Keratinocyte (primary cell): ENCODE results near the gene HPN. TPM values are rescaled to one million over a fixed set of nuclear protein-coding genes. Genes with fewer than 3 reads are reported as not detected.

Source experiments
- DNase-seq: peaks from one replicate; pipeline ENCODE4 v3.0.0-alpha.2; 2011; ENCODE audit warnings: low read depth, missing footprints, low spot score
- FAIRE-seq: peaks from 2 replicates; lab custom pipeline; 2011; peaks lifted over from hg19 to GRCh38; lab: Jason Lieb, UNC
- H2AFZ ChIP-seq: 2 replicates; pipeline ENCODE4 v1.6.0; 2012; ENCODE audit warnings: low read length, control low read depth, inconsistent platforms; ENCODE audit not compliant: control insufficient read depth
- H3K27ac ChIP-seq: 2 replicates; pipeline ENCODE4 v1.5.1; 2011; ENCODE audit warnings: low read length; ENCODE audit not compliant: control insufficient read depth, insufficient read depth
- H3K27me3 ChIP-seq: 3 replicates; pipeline ENCODE4 v1.6.0; 2011; ENCODE audit warnings: low read length; ENCODE audit not compliant: control insufficient read depth, insufficient read depth; ENCODE audit errors: extremely low read depth
- H3K36me3 ChIP-seq, 2 experiments: 2 replicates in 1 of 2; 3 replicates in 1 of 2; pipeline ENCODE4 v1.5.1; 2011; ENCODE audit warnings: low read length in 2 of 2, mild to moderate bottlenecking in 1 of 2; ENCODE audit not compliant: control insufficient read depth in 2 of 2, insufficient read depth in 2 of 2; ENCODE audit errors: extremely low read depth in 1 of 2
- H3K4me1 ChIP-seq: 3 replicates; pipeline ENCODE4 v1.5.1; 2011; ENCODE audit warnings: low read length; ENCODE audit not compliant: control insufficient read depth, insufficient read depth; ENCODE audit errors: extremely low read depth
- H3K4me2 ChIP-seq: 3 replicates; pipeline ENCODE4 v1.6.0; 2011; ENCODE audit warnings: low read depth, low read length; ENCODE audit not compliant: control insufficient read depth, insufficient read depth; ENCODE audit errors: extremely low read depth
- H3K4me3 ChIP-seq, 3 experiments: fragments of 200-600 bp in 1 of 3; sonication (generic) in 1 of 3; 2 replicates in 2 of 3; 3 replicates in 1 of 3; pipeline ENCODE4 v1.5.1; 2011 to 2016; ENCODE audit warnings: low read length in 3 of 3, mild to moderate bottlenecking in 3 of 3, control low read depth in 2 of 3, inconsistent platforms in 1 of 3, low read depth in 1 of 3, mixed read lengths in 1 of 3, mixed run types in 1 of 3, moderate library complexity in 1 of 3; ENCODE audit not compliant: control insufficient read depth in 2 of 3, insufficient read depth in 2 of 3; ENCODE audit errors: extremely low read depth in 1 of 3
- H3K79me2 ChIP-seq: 2 replicates; pipeline ENCODE4 v1.6.0; 2012; ENCODE audit warnings: low read length; ENCODE audit not compliant: control insufficient read depth, insufficient read depth
- H3K9ac ChIP-seq: 3 replicates; pipeline ENCODE4 v1.6.0; 2011; ENCODE audit warnings: low read length; ENCODE audit not compliant: control insufficient read depth, insufficient read depth; ENCODE audit errors: extremely low read depth
- H3K9me1 ChIP-seq: 3 replicates; pipeline ENCODE4 v1.6.0; 2011; ENCODE audit warnings: low read length; ENCODE audit not compliant: control insufficient read depth, insufficient read depth; ENCODE audit errors: extremely low read depth
- H3K9me3 ChIP-seq: 2 replicates; pipeline ENCODE4 v1.5.1; 2012; ENCODE audit warnings: low read depth, low read length; ENCODE audit not compliant: control insufficient read depth
- H4K20me1 ChIP-seq: 3 replicates; pipeline ENCODE4 v1.6.0; 2011; ENCODE audit warnings: low read length; ENCODE audit not compliant: control insufficient read depth, insufficient read depth; ENCODE audit errors: extremely low read depth
- CTCF ChIP-seq, 3 experiments: IDR thresholded peaks in 1 of 3; conservative IDR thresholded peaks in 1 of 3; optimal IDR thresholded peaks in 1 of 3; 2 replicates in 2 of 3; 3 replicates in 1 of 3; pipeline versions ENCODE3 to v1.5.1; 2011; ENCODE audit warnings: low read length in 3 of 3, mild to moderate bottlenecking in 3 of 3, moderate library complexity in 2 of 3, control low read depth in 1 of 3, inconsistent platforms in 1 of 3; ENCODE audit not compliant: insufficient read depth in 2 of 3; ENCODE audit errors: extremely low read depth in 1 of 3
- EZH2 ChIP-seq: IDR thresholded peaks from one replicate; pipeline ENCODE4 v1.6.1; 2012; ENCODE audit warnings: inconsistent platforms, mild to moderate bottlenecking, low read length, moderate library complexity
- dilution Hi-C: fragments of 300-500 bp; cut with MboI; formaldehyde crosslinking; loops from one replicate; pipeline ENCODE4 v1.7.0; 2020; ENCODE audit warnings: low sequenced_read_pairs; ENCODE audit not compliant: extremely low pct_ligation_motif_present
- polyA plus RNA-seq, 5 experiments: library from polyadenylated mRNA; depleted of rRNA in 3 of 5; stranded (reverse) in 3 of 5; stranded (forward) in 1 of 5; unstranded in 1 of 5; fragments of >200 nt; gene quantifications; 1 replicate in 1 of 5; 2 replicates in 3 of 5; 3 replicates in 1 of 5; pipeline versions ENCODE4 v1.2.1 to v1.2.3, GENCODE V29; 2011 to 2012; ENCODE audit warnings: missing spikeins in 2 of 5, low read depth in 1 of 5, low replicate concordance in 1 of 5

The HPN gene
- polyA plus RNA-seq, 1 donor (not counting 4 experiments of a cell fraction or from before 2014, with no cell fraction given), result not detected

DNA sequence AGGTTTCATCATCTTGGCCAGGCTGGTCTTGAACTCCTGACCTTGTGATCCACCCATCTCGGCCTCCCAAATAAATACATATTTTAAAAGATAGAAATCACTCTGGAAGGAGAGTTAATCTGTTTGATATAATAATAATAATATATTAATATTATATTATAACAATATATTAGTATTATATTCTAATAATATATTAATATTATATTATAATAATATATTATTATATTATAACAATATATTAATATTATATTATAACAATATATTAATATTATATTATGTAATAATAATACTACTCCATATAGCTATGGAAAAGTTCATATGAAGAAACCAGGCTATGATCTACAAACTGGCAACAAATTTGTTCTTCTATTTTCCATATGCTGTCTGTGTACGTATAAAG lies 16.8 kb downstream of the HPN start:
- H3K4me1 ChIP-seq, result no peaks in the 10 kb centered on the region
- H3K9ac ChIP-seq, result no peak overlapping the region
- no peak overlapping the region for H3K27ac ChIP-seq
- DNase-seq (no peak), FAIRE-seq (no peak)
- H3K9me1 ChIP-seq, result no peaks in the 10 kb centered on the region
- H2AFZ ChIP-seq, result no peak overlapping the region
- no peaks in the 10 kb centered on the region for H3K36me3 ChIP-seq
- H3K27me3 ChIP-seq, result no peaks in the 10 kb centered on the region
- no peak for TF ChIP-seq CTCF (optimal IDR thresholded peaks at IDR 0.05 in 1 of 3, IDR thresholded peaks at IDR 0.05 in 1 of 3, conservative IDR thresholded peaks at IDR 0.05 in 1 of 3; ENCODE audit: extremely low read depth in 1 of 3, insufficient read depth in 2 of 3, low read length in 3 of 3)
- no peak for TF ChIP-seq EZH2
- no peak overlapping the region for H3K4me2 ChIP-seq
- H3K9me3 ChIP-seq, result no peaks in the 10 kb centered on the region
- no peaks in the 10 kb centered on the region for H4K20me1 ChIP-seq
- dilution Hi-C loops, result no loop called here
- no peaks in the 10 kb centered on the region for H3K79me2 ChIP-seq
- no peak overlapping the region for H3K4me3 ChIP-seq

- dilution Hi-C loops, result no loop called here
- no peak for DNase-seq
- Histone ChIP-seq H4K20me1 (no peaks in the 10 kb centered on the region), H3K9me3 (no peaks in the 10 kb centered on the region), H3K36me3 (no peaks in the 10 kb centered on the region), H3K9me1 (no peaks in the 10 kb centered on the region), H2AFZ (no peak overlapping the region), H3K27me3 (no peaks in the 10 kb centered on the region), H3K79me2 (no peaks in the 10 kb centered on the region), H3K27ac (no peak overlapping the region), H3K4me2 (no peak overlapping the region), H3K4me1 (no peaks in the 10 kb centered on the region), H3K9ac (no peak overlapping the region), H3K4me3 (no peak overlapping the region)
- no peak for FAIRE-seq
- no peak for TF ChIP-seq CTCF (optimal IDR thresholded peaks at IDR 0.05 in 1 of 3, IDR thresholded peaks at IDR 0.05 in 1 of 3, conservative IDR thresholded peaks at IDR 0.05 in 1 of 3; ENCODE audit: extremely low read depth in 1 of 3, insufficient read depth in 2 of 3, low read length in 3 of 3)
- TF ChIP-seq EZH2, result no peak
Measured at GRCh38 chr19:35059006-35059798, 17.7 kb downstream of the HPN start.
